Endothelial cell of umbilical vein (primary cell): ENCODE measurements around the gene ZNF423.

Experiments used
- EZH2 ChIP-seq: IDR thresholded peaks from 2 replicates; pipeline ENCODE4 v1.6.1; 2012; ENCODE audit warnings: borderline replicate concordance, low read depth, mild to moderate bottlenecking, moderate library complexity, low read length, inconsistent platforms; ENCODE audit not compliant: severe bottlenecking
- JUN ChIP-seq: IDR thresholded peaks from 2 replicates; pipeline ENCODE4 v1.6.1; 2011; ENCODE audit warnings: borderline replicate concordance, low read depth; ENCODE audit not compliant: insufficient read length, insufficient read depth
- MYC ChIP-seq: IDR thresholded peaks from one replicate; pipeline ENCODE4 v1.6.1; 2011; ENCODE audit warnings: mild to moderate bottlenecking, low read depth, low read length
- POLR2A ChIP-seq: IDR thresholded peaks from 2 replicates; pipeline ENCODE4 v1.6.1; 2012; ENCODE audit warnings: low read depth, mild to moderate bottlenecking, control low read depth, low read length
- POLR2AphosphoS5 ChIP-seq: IDR thresholded peaks from 2 replicates; pipeline ENCODE4 v1.6.1; 2012; ENCODE audit warnings: low read depth, mild to moderate bottlenecking, control low read depth, low read length, moderate library complexity; ENCODE audit not compliant: insufficient read depth
- TF ChIP-seq, protein P1 (sequence below): IDR thresholded peaks from 2 replicates; pipeline ENCODE4 v1.6.1; 2011; ENCODE audit not compliant: insufficient read depth, insufficient read length
- TF ChIP-seq, protein P2 (sequence below), 2 donors: IDR thresholded peaks; 1 replicate in 1 of 2; 2 replicates in 1 of 2; pipeline ENCODE4 v1.5.1; 2011; ENCODE audit warnings: low read length in 2 of 2, mild to moderate bottlenecking in 2 of 2, moderate library complexity in 2 of 2, control low read depth in 1 of 2, inconsistent platforms in 1 of 2, low read depth in 1 of 2; ENCODE audit not compliant: insufficient read depth in 1 of 2; ENCODE audit errors: extremely low read depth in 1 of 2

DNA sequence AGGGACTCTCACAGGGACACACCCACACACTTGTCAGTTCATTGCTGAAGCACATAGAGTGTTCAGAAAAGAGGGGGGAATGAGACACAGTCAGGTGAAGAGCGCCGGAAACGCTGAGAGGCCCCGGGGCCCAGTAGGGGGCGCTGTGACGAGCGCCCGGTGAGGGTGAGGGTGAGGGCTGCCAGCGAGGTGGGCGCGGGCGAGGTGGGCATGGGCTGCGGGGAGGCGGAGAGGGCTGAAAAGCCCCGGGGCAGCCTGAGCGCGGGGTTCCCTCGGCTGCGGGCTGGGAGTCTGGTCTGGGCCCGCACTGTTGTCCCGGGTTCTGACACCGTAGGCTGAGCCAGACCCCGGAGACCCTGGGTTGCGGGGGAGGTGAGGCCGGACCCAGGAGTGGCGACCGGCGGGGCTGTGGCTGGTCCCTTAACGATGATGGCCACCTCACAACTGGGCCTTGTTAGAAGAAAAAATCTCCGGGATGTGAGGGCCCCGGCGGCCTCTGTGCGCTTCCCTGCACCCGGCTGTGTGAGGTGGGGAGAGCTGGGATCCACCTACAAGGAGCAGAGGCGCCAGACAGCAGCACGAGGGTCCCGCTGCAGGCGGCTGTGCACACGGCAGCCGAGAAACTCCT lies 390.9 kb downstream of the ZNF423 start:
- TF ChIP-seq, protein P1, sequence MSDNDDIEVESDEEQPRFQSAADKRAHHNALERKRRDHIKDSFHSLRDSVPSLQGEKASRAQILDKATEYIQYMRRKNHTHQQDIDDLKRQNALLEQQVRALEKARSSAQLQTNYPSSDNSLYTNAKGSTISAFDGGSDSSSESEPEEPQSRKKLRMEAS = no peak
- TF ChIP-seq EZH2 (no peak), POLR2A (no peak), POLR2AphosphoS5 (no peak), MYC (no peak), JUN (no peak)
- TF ChIP-seq, protein P2, sequence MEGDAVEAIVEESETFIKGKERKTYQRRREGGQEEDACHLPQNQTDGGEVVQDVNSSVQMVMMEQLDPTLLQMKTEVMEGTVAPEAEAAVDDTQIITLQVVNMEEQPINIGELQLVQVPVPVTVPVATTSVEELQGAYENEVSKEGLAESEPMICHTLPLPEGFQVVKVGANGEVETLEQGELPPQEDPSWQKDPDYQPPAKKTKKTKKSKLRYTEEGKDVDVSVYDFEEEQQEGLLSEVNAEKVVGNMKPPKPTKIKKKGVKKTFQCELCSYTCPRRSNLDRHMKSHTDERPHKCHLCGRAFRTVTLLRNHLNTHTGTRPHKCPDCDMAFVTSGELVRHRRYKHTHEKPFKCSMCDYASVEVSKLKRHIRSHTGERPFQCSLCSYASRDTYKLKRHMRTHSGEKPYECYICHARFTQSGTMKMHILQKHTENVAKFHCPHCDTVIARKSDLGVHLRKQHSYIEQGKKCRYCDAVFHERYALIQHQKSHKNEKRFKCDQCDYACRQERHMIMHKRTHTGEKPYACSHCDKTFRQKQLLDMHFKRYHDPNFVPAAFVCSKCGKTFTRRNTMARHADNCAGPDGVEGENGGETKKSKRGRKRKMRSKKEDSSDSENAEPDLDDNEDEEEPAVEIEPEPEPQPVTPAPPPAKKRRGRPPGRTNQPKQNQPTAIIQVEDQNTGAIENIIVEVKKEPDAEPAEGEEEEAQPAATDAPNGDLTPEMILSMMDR (IDR thresholded peaks at IDR 0.05; ENCODE audit: extremely low read depth in 1 of 2, insufficient read depth in 1 of 2, low read depth in 1 of 2, low read length in 2 of 2) = peak; percentile 24 to 25
